ENCODE data around the gene DHX35. TPM values are rescaled to one million over a fixed set of nuclear protein-coding genes. Genes with fewer than 3 reads are reported as not detected.
A peak's percentile ranks its signal among the peaks of the same experiment; 100 is the strongest.

DHX35 gene
- total and polyA plus RNA-seq, 7 experiments from 2014 or later = 4.7 to 13.3 (median 10.5) TPM

DNA sequence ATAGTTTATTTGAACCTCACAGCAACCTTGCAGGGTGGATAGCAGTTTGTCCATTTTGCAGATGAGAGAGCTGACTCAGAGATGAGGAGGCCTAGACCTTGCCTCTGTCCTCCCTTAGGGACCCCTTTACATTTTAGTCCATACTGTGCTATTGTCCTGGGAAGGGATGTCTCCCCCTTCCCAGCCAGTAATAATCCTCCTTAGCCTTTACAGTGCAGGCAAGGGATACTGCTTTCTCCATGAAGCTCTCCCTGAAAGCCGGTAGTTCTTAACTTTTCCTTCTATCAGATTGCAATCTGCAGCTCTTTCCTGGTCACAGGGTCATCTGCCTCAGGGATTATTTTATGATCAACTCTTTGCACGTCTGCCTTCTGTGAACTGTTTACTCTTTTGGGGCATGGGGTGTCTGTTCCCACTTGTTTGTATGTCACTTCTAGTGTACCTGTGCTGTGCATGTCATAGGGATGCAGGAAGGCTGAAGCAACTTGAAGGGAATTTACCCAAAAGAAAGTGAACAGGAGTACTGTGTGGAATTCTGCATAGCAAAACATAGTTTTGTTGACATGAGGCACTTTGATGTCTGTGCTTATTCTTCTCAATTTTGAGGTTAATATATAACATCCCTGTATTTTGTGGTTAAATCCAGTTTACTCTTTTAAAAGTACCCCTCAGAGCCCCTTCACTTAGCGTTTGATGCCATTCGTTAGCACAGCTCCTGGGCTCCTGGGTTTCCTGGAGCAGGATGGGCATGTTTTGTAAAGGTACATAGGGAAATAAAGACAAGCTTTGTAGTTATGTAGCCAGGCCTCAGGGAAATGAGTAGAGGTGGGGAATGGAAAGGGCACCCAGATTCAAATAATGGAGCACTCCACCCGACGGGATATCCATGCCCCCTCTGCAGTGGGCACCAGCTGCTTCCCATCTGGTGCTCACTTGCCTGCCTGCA is 38.1 kb downstream of the DHX35 start:
- Histone ChIP-seq H3K27me3 (ENCODE audit: control insufficient read depth in 2 of 2, insufficient read depth in 2 of 2, low read length in 2 of 2) (no peaks in the 10 kb centered on the region), H3K27ac (ENCODE audit: low read depth, low read length) (no peak overlapping the region), H3K9me3 (ENCODE audit: control insufficient read depth in 2 of 3, low read length in 3 of 3) (no peaks in the 10 kb centered on the region), H3K36me3 (ENCODE audit: control insufficient read depth in 2 of 3, insufficient read depth in 3 of 3, low read length in 3 of 3) (peaks cover 0 to 72% (median 3%) of the 10 kb centered on the region in 3 experiments), H3K4me1 (ENCODE audit: control insufficient read depth in 2 of 2, insufficient read depth in 2 of 2, low read length in 2 of 2) (peaks cover 0 to 3% of the 10 kb centered on the region in 2 donors), H3K4me3 (ENCODE audit: low read length) (no peak overlapping the region)
- ChIA-PET CTCF (no interaction called here), POLR2A (no interaction called here)
- no peak overlapping the region for H3K4me3 Mint-ChIP-seq
- no peaks in the 10 kb centered on the region for H3K9me3 Mint-ChIP-seq
- DNase-seq = no peak
- H3K27ac Mint-ChIP-seq = no peak overlapping the region
- peaks cover 9 to 36% (median 26%) of the 10 kb centered on the region in 7 donors for H3K4me1 Mint-ChIP-seq
- ATAC-seq = no peak
- H3K27me3 Mint-ChIP-seq = no peaks in the 10 kb centered on the region
- H3K36me3 Mint-ChIP-seq = peaks cover 26 to 61% (median 42%) of the 10 kb centered on the region in 5 donors
- intact Hi-C loops (cut with micrococcal nuclease) = no loop called here

DNA sequence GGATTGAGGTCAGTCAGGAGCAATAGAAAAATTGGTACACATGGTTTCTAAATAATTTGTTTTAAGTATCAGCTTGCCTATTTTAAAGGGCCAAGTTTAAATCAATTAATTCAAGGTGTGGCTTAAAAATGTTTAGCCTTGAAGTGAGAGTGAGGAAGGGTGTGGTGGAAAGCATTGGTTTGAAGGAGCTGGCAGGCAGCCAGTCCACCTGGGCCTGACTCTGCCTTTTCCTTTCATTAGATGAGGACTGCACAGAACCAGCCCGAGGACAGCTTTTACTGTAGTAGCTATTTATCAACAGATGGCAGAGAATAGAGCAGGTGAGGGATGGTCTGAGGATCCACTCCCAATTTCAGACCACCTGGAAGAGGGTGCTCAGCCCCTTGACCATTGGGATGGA is 42.4 kb downstream of the DHX35 start:
- H3K4me1 ChIP-seq (ENCODE audit: control insufficient read depth in 2 of 2, insufficient read depth in 2 of 2, low read length in 2 of 2) = peaks cover 0 to 11% of the 10 kb centered on the region in 2 donors
- H3K27me3 ChIP-seq (ENCODE audit: control insufficient read depth in 2 of 2, insufficient read depth in 2 of 2, low read length in 2 of 2) = no peaks in the 10 kb centered on the region
- intact Hi-C loops (cut with micrococcal nuclease) = loop anchor here in 1 of 2 donors (1.0 kb wide), 1 partner anchor 42 kb away; the partner anchor contains the start of gene DHX35
- Mint-ChIP-seq H3K27ac (peak overlapping the region in 6 of 9 donors; percentile 25 to 84 (median 57)), H3K27me3 (no peaks in the 10 kb centered on the region), H3K4me1 (peaks cover 14 to 42% (median 32%) of the 10 kb centered on the region in 7 donors), H3K4me3 (peak overlapping the region in 4 of 10 donors; percentile 45 to 58 (median 48)), H3K36me3 (peaks cover 23 to 68% (median 52%) of the 10 kb centered on the region in 5 donors), H3K9me3 (peaks cover 0 to 2% (median 0%) of the 10 kb centered on the region in 11 donors)
- H3K27ac ChIP-seq (ENCODE audit: low read depth, low read length) = no peak overlapping the region
- CTCF ChIA-PET = interaction anchor here (0.8 kb wide), 1 partner anchor 78 kb away, joined by 3 read pairs; the partner anchor contains the start of gene FAM83D
- DNase-seq (peak in 6 of 9 donors; percentile 11 to 51 (median 36)), ATAC-seq (peak; percentile 50)
- H3K9me3 ChIP-seq (ENCODE audit: control insufficient read depth in 2 of 3, low read length in 3 of 3) = no peaks in the 10 kb centered on the region
- H3K36me3 ChIP-seq (ENCODE audit: control insufficient read depth in 2 of 3, insufficient read depth in 3 of 3, low read length in 3 of 3) = peaks cover 3 to 75% (median 5%) of the 10 kb centered on the region in 3 experiments
- no peak overlapping the region for H3K4me3 ChIP-seq (ENCODE audit: low read length)
- POLR2A ChIA-PET = no interaction called here

GRCh38 chr20:39009348-39009747 is 47.2 kb downstream of the DHX35 start:
- H3K4me1 Mint-ChIP-seq = peaks cover 12 to 34% (median 21%) of the 10 kb centered on the region in 7 donors
- H3K36me3 Mint-ChIP-seq = peaks cover 18 to 65% (median 49%) of the 10 kb centered on the region in 5 donors
- no peak overlapping the region for H3K27ac ChIP-seq (ENCODE audit: low read depth, low read length)
- H3K4me3 Mint-ChIP-seq = no peak overlapping the region
- ATAC-seq = no peak
- peaks cover 0 to 68% (median 5%) of the 10 kb centered on the region in 3 experiments for H3K36me3 ChIP-seq (ENCODE audit: control insufficient read depth in 2 of 3, insufficient read depth in 3 of 3, low read length in 3 of 3)
- peaks cover 0 to 7% of the 10 kb centered on the region in 2 donors for H3K4me1 ChIP-seq (ENCODE audit: control insufficient read depth in 2 of 2, insufficient read depth in 2 of 2, low read length in 2 of 2)
- no peaks in the 10 kb centered on the region for H3K27me3 Mint-ChIP-seq
- H3K27ac Mint-ChIP-seq = peak overlapping the region in 3 of 9 donors; percentile 0 to 57 (median 17)
- H3K9me3 ChIP-seq (ENCODE audit: control insufficient read depth in 2 of 3, low read length in 3 of 3) = no peaks in the 10 kb centered on the region
- no peaks in the 10 kb centered on the region for H3K27me3 ChIP-seq (ENCODE audit: control insufficient read depth in 2 of 2, insufficient read depth in 2 of 2, low read length in 2 of 2)
- intact Hi-C loops (cut with micrococcal nuclease) = no loop called here
- no peak overlapping the region for H3K4me3 ChIP-seq (ENCODE audit: low read length)
- no peak for DNase-seq
- peaks cover 0 to 2% (median 0%) of the 10 kb centered on the region in 11 donors for H3K9me3 Mint-ChIP-seq
- ChIA-PET POLR2A (no interaction called here), CTCF (interaction anchor here (0.6 kb wide), 1 partner anchor 26 kb away, joined by 3 read pairs; no protein-coding TSS in a partner anchor)

DNA sequence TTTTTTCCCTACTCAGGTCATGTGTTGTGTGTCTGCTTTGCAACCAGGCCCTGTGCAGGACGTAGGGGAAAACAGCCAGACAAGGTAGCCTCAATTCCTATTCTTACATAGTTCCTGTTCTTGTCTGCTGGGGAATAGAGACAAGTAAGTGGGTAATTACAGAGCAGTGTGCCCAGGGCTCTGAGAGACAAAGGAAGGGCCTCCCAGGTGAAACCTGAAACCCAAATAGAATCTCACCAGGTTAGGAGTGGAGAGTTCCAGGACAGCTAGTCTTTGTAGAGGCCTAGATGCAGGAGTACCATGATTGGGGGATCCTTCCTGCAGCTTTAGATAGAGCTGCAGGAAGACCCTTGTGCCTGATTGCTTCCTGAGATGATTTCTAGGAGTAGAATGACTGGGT is 48.4 kb downstream of the DHX35 start:
- H3K4me3 Mint-ChIP-seq = no peak overlapping the region
- peak overlapping the region in 1 of 9 donors; percentile 17 for H3K27ac Mint-ChIP-seq
- H3K4me1 Mint-ChIP-seq = peaks cover 9 to 23% (median 14%) of the 10 kb centered on the region in 7 donors
- no peak for DNase-seq
- H3K36me3 ChIP-seq (ENCODE audit: control insufficient read depth in 2 of 3, insufficient read depth in 3 of 3, low read length in 3 of 3) = peaks cover 0 to 75% (median 5%) of the 10 kb centered on the region in 3 experiments
- intact Hi-C loops (cut with micrococcal nuclease) = no loop called here
- no peak overlapping the region for H3K4me3 ChIP-seq (ENCODE audit: low read length)
- peaks cover 24 to 75% (median 54%) of the 10 kb centered on the region in 5 donors for H3K36me3 Mint-ChIP-seq
- H3K4me1 ChIP-seq (ENCODE audit: control insufficient read depth in 2 of 2, insufficient read depth in 2 of 2, low read length in 2 of 2) = peaks cover 0 to 7% of the 10 kb centered on the region in 2 donors
- H3K9me3 Mint-ChIP-seq = peaks cover 0 to 2% (median 0%) of the 10 kb centered on the region in 11 donors
- no peaks in the 10 kb centered on the region for H3K27me3 Mint-ChIP-seq
- POLR2A ChIA-PET = no interaction called here
- CTCF ChIA-PET = no interaction called here
- H3K9me3 ChIP-seq (ENCODE audit: control insufficient read depth in 2 of 3, low read length in 3 of 3) = no peaks in the 10 kb centered on the region
- no peak overlapping the region for H3K27ac ChIP-seq (ENCODE audit: low read depth, low read length)
- H3K27me3 ChIP-seq (ENCODE audit: control insufficient read depth in 2 of 2, insufficient read depth in 2 of 2, low read length in 2 of 2) = no peaks in the 10 kb centered on the region
- ATAC-seq = no peak

DNA sequence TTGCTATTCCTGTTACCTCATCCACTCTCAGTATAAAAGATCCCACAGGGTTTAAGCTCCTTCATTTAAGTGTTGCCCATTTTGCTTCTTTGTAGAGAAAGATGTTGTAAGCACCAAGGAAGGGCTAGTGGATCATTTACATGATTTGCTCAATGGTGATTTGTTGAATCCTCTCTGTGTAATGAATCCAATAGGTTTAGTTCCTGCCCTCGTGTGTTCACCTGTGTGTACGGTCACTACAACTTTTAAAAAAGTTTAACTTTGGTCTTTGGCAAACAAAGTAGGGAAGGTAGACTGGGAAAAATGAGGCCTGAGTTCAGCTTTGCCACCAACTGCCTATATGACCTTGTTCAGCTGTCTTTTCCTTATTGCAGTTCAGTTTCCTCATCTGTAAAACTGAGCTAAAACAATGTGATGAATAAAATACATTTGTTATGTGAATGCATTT is 51.5 kb downstream of the DHX35 start:
- intact Hi-C loops (cut with micrococcal nuclease) = no loop called here
- Histone ChIP-seq H3K4me3 (ENCODE audit: low read length) (no peak overlapping the region), H3K27ac (ENCODE audit: low read depth, low read length) (no peak overlapping the region), H3K27me3 (ENCODE audit: control insufficient read depth in 2 of 2, insufficient read depth in 2 of 2, low read length in 2 of 2) (no peaks in the 10 kb centered on the region), H3K36me3 (ENCODE audit: control insufficient read depth in 2 of 3, insufficient read depth in 3 of 3, low read length in 3 of 3) (peaks cover 0 to 58% (median 0%) of the 10 kb centered on the region in 3 experiments), H3K9me3 (ENCODE audit: control insufficient read depth in 2 of 3, low read length in 3 of 3) (no peaks in the 10 kb centered on the region), H3K4me1 (ENCODE audit: control insufficient read depth in 2 of 2, insufficient read depth in 2 of 2, low read length in 2 of 2) (peaks cover 0 to 2% of the 10 kb centered on the region in 2 donors)
- Mint-ChIP-seq H3K4me1 (peaks cover 6 to 17% (median 10%) of the 10 kb centered on the region in 7 donors), H3K9me3 (no peaks in the 10 kb centered on the region), H3K27ac (no peak overlapping the region), H3K4me3 (no peak overlapping the region), H3K36me3 (peaks cover 14 to 71% (median 58%) of the 10 kb centered on the region in 5 donors), H3K27me3 (no peaks in the 10 kb centered on the region)
- DNase-seq (no peak), ATAC-seq (no peak)
- POLR2A ChIA-PET = no interaction called here
- CTCF ChIA-PET = no interaction called here

GRCh38 chr20:39016041-39016440 is 53.9 kb downstream of the DHX35 start:
- Histone ChIP-seq H3K4me1 (ENCODE audit: control insufficient read depth in 2 of 2, insufficient read depth in 2 of 2, low read length in 2 of 2) (no peaks in the 10 kb centered on the region), H3K4me3 (ENCODE audit: low read length) (no peak overlapping the region), H3K9me3 (ENCODE audit: control insufficient read depth in 2 of 3, low read length in 3 of 3) (no peaks in the 10 kb centered on the region), H3K27ac (ENCODE audit: low read depth, low read length) (no peak overlapping the region), H3K36me3 (ENCODE audit: control insufficient read depth in 2 of 3, insufficient read depth in 3 of 3, low read length in 3 of 3) (peaks cover 0 to 50% (median 0%) of the 10 kb centered on the region in 3 experiments), H3K27me3 (ENCODE audit: control insufficient read depth in 2 of 2, insufficient read depth in 2 of 2, low read length in 2 of 2) (no peaks in the 10 kb centered on the region)
- DNase-seq = no peak
- Mint-ChIP-seq H3K4me1 (peaks cover 0 to 17% (median 1%) of the 10 kb centered on the region in 7 donors), H3K9me3 (no peaks in the 10 kb centered on the region), H3K27ac (no peak overlapping the region), H3K27me3 (no peaks in the 10 kb centered on the region), H3K4me3 (no peak overlapping the region), H3K36me3 (peaks cover 11 to 66% (median 46%) of the 10 kb centered on the region in 5 donors)
- ChIA-PET CTCF (no interaction called here), POLR2A (no interaction called here)
- intact Hi-C loops (cut with micrococcal nuclease) = no loop called here
- ATAC-seq = no peak

All from naive thymus-derived CD4-positive, alpha-beta T cell (primary cell).